HCT116 (cell line): ENCODE results near the gene MECP2.

Source experiments
- CEBPB ChIP-seq: IDR thresholded peaks from 2 replicates; pipeline ENCODE4 v1.6.1; 2012; ENCODE audit warnings: low read depth
- EZH2 ChIP-seq: fragments of 200-600 bp; sonication (generic); IDR thresholded peaks from 2 replicates; pipeline ENCODE4 v1.6.1; 2017; ENCODE audit warnings: antibody characterized with exemption, mixed run types
- JUND ChIP-seq: IDR thresholded peaks from 2 replicates; pipeline ENCODE4 v1.6.1; 2012
- MAX ChIP-seq: IDR thresholded peaks from 2 replicates; pipeline ENCODE4 v1.6.1; 2012
- POLR2AphosphoS5 ChIP-seq: IDR thresholded peaks from 2 replicates; pipeline ENCODE4 v1.6.1; 2011; ENCODE audit warnings: mild to moderate bottlenecking, low read depth, low read length, moderate library complexity
- YY1 ChIP-seq: IDR thresholded peaks from 2 replicates; pipeline ENCODE4 v1.6.1; 2011; ENCODE audit warnings: low read length, low read depth, moderate library complexity, mild to moderate bottlenecking; ENCODE audit not compliant: insufficient replicate concordance; ENCODE audit errors: extremely low read depth
- ZFX ChIP-seq: fragments of 450-650 bp; IDR thresholded peaks from 2 replicates; pipeline ENCODE4 v1.6.1; 2017
- TF ChIP-seq, protein P1 (sequence below), 3 experiments: fragments of 200-600 bp in 1 of 3; sonication (generic) in 1 of 3; IDR thresholded peaks in 2 of 3; conservative IDR thresholded peaks in 1 of 3; 2 replicates each; pipeline ENCODE4 v1.5.1; 2012 to 2017; ENCODE audit warnings: low read depth in 2 of 3, low read length in 2 of 3, antibody characterized with exemption in 1 of 3, borderline replicate concordance in 1 of 3, control low read depth in 1 of 3, mild to moderate bottlenecking in 1 of 3, mixed read lengths in 1 of 3, mixed run types in 1 of 3, moderate library complexity in 1 of 3; ENCODE audit not compliant: insufficient read depth in 1 of 3

GRCh38 chrX:154023276-154024000 is 74.1 kb downstream of the MECP2 start:
- TF ChIP-seq YY1 (no peak), CEBPB (no peak), POLR2AphosphoS5 (no peak), EZH2 (no peak), ZFX (no peak), JUND (no peak), MAX (no peak)
- TF ChIP-seq, protein P1, sequence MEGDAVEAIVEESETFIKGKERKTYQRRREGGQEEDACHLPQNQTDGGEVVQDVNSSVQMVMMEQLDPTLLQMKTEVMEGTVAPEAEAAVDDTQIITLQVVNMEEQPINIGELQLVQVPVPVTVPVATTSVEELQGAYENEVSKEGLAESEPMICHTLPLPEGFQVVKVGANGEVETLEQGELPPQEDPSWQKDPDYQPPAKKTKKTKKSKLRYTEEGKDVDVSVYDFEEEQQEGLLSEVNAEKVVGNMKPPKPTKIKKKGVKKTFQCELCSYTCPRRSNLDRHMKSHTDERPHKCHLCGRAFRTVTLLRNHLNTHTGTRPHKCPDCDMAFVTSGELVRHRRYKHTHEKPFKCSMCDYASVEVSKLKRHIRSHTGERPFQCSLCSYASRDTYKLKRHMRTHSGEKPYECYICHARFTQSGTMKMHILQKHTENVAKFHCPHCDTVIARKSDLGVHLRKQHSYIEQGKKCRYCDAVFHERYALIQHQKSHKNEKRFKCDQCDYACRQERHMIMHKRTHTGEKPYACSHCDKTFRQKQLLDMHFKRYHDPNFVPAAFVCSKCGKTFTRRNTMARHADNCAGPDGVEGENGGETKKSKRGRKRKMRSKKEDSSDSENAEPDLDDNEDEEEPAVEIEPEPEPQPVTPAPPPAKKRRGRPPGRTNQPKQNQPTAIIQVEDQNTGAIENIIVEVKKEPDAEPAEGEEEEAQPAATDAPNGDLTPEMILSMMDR (IDR thresholded peaks at IDR 0.05 in 2 of 3, conservative IDR thresholded peaks at IDR 0.05 in 1 of 3; ENCODE audit: borderline replicate concordance in 1 of 3, insufficient read depth in 1 of 3, low read depth in 2 of 3, low read length in 2 of 3), result no peak
